SK-N-MC (cell line): Measurements from ENCODE around the gene ACSL3.

ENCODE experiments used
- EZH2 ChIP-seq: fragments of 200-600 bp; sonication (generic); IDR thresholded peaks from one replicate; pipeline ENCODE4 v1.6.1; 2017; ENCODE audit warnings: antibody characterized with exemption
- FOXP2 ChIP-seq: optimal IDR thresholded peaks from 2 replicates; pipeline ENCODE3; 2011; ENCODE audit warnings: mild to moderate bottlenecking, moderate library complexity; ENCODE audit not compliant: insufficient read depth; ENCODE audit errors: extremely low read length, control extremely low read depth
- POLR2AphosphoS5 ChIP-seq: IDR thresholded peaks from 2 replicates; pipeline ENCODE4 v1.6.1; 2012; ENCODE audit warnings: mild to moderate bottlenecking, low read depth, low read length, borderline replicate concordance

DNA sequence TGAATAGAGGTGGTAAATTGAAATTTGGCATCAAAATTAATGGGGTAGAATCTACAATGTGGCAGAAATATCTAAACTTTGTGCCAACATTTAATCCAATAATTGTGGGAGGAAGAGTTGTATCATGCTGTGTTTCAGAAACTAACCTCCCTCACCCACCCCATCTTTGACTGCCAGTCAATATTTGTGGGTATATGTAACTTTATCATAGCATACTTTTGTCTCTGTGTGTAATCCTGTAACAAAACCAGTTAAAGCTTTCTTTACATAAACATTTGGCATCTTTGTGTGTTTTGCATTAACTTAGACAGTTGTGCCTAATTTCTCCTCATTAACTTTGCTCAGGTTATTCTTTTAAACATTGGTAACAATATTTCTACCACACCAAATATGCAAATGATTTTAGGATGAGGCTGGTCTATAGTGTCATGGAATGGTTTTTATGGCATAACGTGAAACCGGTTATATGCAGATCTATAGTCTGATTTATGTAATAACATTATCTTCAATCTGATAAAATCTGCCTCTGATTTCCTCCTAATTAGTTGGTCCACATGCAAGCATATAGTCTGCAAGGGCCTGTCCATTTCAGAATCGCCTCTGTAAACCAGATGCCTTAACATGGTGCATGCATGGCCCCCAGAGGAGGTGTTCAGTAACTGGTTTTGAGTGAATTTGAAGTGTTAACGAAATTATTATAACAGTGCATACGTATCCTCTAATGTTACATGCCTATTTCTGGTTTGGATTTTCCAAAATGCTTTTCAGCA lies 84.3 kb downstream of the ACSL3 start:
- TF ChIP-seq POLR2AphosphoS5 (no peak), EZH2 (no peak), FOXP2 (no peak)
